GM19438 (cell line): ENCODE data around the gene SPDYE6.
"Not testable (repeated sequence)": the region's sequence is repeated elsewhere in the genome, so short reads cannot be mapped to it uniquely, and the experiment has no call there.

Experiments used
- ATAC-seq: cut with Tn5 transposase; IDR thresholded peaks from one replicate; pipeline ENCODE4 v1.9.1; 2021; ENCODE audit warnings: low read depth; ENCODE audit not compliant: unreplicated experiment

The SPDYE6 gene

GRCh38 chr7:102365390-102365789 lies 9.1 kb upstream of the SPDYE6 start:
- not testable (repeated sequence) for ATAC-seq

DNA sequence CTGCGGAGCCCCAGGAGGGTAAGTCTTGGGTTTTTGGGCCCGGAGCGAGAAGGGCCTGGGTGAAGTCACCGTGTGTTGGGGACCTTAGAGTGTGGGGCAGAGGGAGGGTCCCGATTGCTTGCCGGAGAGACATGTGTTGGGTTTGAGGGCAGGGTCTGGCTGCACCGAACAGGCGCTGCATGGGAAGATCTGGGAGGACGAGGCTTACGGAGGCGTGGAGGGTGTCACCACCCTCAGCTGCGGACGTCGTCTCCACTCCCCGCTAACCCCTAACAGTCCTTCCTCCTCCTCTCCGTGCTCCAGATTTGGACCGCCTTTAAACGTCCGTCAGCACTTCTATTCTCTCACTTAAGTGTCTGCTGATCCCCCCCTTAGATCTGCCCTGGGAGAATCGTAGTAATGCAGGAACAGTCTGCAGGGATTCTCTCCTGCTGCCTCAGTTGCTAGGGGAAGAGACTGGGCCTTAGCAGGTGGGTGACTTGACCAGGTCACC lies 8.2 kb upstream of the SPDYE6 start:
- ATAC-seq, result not testable (repeated sequence)

DNA sequence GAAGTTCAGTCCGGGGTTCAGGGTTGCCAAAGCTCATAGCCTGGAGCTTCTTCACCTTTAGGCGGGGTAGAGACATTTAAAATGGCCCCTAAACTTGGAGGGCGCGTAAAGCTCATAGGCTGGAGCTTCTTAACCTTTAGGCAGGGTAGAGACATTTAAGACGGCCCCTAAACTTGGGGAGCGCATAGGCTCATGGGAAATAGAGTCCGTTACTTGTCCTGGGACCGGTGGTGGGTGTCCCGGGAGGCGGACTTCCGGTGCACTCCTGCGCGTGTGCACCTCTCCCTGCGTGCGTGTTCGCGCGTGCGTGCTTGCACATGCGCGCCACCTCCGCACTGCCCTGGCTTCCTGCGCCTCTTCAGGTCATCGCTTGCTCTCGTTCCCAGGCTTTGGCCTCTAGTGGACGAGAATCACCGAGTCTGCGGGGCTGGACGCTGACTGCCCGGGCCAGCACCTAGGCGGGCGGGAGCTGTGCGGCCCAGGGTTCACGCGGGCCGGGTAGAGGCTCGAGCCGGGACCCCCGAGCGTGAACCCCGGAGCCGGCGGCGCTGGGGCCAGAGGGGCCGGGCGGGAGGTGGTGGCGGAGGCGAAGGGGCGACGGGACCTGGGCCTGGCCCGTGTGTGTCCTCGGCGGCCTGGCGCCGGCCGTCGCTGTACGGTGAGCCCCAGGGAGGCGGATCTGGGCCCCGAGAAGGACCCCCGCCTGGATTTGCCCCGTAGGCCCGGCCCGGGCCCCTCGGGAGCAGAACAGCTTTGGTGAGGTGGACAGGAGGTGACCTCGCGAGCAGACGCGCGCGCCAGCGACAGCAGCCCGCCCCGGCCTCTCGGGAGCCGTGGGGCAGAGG lies 7.5 kb upstream of the SPDYE6 start:
- ATAC-seq, result peak; percentile 100

DNA sequence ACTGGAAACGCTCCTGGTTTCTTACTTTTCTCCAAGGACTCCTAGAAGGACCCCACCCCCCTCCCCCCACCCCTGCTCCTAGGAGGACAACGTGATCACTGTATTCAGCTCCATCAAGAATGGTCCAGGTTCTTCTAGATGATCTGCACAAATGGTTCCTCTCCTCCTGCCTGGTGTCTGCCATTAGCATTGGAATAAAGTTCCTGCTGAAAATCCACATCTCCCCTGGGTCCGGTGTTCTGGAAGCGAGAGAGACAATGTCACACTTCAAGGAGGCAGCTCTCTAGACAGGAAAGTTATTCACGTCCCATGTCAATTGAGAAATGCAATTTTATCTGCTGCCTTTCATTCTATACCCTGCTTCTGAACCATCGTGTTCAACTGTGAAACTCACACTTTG lies 9.3 kb downstream of the SPDYE6 start:
- ATAC-seq, result not testable (repeated sequence)

DNA sequence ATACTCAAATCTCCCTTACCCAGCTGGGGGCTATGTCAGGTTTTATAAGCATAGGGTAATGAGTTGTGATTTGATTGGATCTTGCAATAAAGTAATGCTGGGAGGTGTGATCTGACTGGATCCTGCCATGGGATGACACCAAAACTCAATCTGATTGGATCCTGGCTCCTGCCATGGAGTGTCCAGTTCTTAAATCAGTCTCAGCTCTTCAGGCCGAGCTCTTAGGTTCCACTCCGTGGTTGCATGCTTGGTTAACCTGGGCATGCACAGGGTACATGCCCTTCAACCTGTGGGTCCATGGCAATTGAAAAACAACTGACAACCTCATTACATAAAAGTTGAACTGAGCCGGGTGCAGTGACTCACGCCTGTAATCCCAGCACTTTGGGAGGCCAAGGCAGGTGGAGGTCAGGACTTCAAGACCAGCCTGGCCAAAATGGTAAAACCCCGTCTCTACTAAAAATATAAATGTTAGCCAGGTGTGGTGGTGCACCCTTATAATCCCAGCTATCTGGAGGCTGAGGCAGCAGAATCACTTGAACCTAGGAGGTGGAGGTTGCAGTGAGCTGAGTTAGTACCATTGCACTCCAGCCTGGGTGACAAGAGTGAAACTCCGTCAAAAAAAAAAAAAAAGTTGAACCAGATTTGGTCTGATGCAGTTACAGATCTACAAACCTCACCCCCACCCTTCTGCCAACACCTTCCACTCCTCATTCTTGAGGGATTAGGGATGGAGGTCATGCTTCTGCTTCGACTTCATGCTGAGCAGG lies 15.5 kb downstream of the SPDYE6 start:
- not testable (repeated sequence) for ATAC-seq

DNA sequence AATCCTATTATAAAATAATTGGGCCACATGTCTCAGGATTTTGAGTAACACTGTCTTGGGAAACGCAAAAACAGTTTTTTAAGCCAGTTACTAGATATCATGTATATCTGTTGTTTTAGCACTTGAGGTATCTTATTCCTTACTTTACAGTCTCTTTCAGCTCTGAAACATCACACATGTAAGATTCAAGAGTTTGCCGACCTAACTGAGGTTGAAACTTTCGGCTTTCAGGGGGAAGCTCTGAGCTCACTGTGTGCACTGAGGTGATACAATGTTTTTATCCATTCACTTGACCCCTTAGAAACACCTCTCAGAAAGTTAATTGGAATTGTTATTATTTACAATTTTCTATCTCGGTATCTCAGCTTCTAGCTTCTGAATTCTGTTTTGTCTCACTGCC lies 18.8 kb downstream of the SPDYE6 start:
- not testable (repeated sequence) for ATAC-seq

GRCh38 chr7:102337002-102337401 lies 19.2 kb downstream of the SPDYE6 start:
- ATAC-seq, result not testable (repeated sequence)

DNA sequence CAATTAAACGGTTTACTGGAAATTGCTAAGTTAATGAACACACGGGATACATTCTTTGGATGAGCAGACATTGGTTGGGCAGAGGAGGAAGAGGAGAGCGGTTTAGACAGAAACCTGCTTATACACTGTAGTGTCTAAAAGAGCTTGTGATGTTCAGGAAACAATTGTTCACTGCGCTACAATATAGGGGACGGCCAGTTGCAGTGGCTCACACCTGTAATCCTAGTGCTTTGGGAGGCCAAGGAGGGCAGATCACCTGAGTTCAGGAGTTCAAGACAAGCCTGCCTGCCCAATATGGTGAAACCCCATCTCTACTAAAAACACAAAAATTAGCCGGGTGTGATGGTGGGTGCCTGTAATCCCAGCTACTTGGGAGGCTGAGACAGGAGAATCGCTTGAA lies 20.7 kb downstream of the SPDYE6 start:
- not testable (repeated sequence) for ATAC-seq

DNA sequence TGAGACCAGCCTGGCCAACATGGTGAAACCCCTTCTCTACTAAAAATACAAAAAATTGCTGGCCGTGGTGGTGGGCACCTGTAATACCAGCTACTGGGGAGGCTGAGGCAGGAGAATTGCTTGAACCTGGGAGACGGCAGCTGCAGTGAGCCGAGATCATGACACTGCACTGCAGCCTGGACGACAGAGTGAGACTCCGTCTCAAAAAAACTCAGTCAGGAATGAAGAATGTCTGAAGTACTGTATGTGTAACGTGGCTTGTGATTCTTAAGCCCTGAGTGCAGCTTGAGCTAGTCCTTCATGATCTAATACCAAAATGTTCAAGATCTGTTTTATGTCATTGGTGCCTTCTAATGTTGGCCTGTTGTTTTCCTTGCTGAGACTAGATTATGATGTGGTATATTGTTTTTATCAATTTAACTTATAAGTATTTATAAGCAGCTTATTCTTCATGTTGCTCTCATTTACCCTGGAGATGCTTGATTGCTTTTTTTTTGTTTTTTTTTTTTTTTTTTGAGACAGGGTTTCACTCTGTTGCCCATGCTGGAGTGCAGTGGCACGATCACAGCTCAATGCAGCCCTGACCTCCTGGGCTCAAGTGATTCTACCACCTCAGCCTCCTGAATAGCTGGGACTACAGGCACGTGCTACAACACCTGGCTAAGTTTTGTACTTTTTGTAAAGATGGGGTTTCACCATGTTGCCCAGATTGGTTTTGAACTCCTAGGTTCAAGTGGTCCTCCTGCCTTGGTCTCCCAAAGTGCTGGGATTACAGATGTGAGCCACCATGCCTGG lies 25.4 kb downstream of the SPDYE6 start:
- not testable (repeated sequence) for ATAC-seq

DNA sequence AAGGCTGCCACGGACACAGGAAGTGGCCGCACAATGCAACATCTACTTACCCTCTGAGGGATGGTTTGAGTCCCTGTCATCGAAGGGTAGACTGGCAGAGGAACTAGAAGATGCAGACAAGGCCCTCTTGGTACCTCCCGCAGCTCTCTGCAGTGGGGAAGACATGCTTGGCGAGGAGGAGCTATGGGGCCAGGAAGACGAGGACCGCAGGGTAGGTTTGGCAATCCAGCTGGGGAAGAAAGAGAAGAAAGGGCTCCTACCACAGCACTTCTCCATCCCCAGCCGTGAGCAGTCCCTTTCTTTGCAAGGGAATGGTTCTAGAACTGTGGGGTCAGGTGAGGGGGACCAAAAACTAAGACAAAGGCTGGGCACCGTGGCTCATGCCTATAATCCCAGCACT lies 26.9 kb downstream of the SPDYE6 start:
- ATAC-seq, result not testable (repeated sequence)

DNA sequence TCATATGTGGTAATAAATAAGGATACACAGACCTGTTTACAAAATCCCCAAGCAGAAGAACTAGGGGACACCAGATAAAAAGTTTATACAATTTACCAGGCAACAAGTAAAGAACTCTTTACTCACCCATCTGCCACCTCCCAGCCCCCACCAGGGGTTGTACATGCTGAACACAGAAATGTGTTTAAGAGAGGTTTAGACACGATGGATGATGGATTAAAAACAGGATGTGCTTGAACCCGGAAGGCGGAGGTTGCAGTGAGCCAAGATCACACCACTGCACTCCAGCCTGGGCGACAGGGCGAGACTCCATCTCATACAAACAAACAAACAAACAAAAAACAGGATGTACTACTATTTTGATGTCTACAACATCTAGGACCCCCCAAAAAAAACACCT lies 27.4 kb downstream of the SPDYE6 start:
- not testable (repeated sequence) for ATAC-seq

- ATAC-seq, result not testable (repeated sequence)
Measured at GRCh38 chr7:102327183-102327582, 29.1 kb downstream of the SPDYE6 start.

- ATAC-seq, result no peak
Measured at GRCh38 chr7:102326157-102326889, 29.9 kb downstream of the SPDYE6 start.

DNA sequence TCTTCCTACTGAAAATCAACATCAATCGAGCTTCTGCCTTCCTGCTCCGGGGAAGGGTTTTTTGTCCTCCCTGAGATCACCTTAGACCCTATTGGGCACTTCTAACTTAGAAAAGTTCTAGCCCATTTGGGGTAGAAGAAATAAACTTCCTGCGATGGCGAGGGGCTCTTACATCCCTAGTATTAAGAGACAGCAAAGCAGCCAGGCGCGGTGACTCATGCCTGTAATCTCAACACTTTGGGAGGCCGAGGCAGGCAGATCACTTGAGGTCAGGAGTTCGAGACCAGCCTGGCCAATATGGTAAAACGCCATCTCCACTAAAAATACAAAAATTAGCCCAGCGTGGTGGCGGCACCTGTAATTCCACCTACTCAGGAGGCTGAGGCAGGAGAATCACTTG lies 31.1 kb downstream of the SPDYE6 start:
- not testable (repeated sequence) for ATAC-seq

DNA sequence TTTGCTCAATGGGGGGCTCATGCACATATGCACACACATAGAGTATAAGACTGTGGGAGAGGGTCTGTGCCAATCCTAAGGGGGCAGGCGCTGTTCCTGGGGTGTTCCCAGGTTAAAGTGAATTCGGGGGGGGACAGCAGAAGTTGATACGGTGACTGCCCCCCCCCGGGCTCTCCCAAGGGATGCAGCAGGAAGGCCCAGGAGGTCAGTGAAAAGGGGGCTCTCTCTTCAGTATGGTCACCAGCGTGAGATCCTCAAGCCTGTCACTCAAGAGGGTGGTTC lies 32.4 kb downstream of the SPDYE6 start:
- no peak for ATAC-seq

- ATAC-seq, result no peak
Measured at GRCh38 chr7:102322202-102322715, 34.0 kb downstream of the SPDYE6 start.

DNA sequence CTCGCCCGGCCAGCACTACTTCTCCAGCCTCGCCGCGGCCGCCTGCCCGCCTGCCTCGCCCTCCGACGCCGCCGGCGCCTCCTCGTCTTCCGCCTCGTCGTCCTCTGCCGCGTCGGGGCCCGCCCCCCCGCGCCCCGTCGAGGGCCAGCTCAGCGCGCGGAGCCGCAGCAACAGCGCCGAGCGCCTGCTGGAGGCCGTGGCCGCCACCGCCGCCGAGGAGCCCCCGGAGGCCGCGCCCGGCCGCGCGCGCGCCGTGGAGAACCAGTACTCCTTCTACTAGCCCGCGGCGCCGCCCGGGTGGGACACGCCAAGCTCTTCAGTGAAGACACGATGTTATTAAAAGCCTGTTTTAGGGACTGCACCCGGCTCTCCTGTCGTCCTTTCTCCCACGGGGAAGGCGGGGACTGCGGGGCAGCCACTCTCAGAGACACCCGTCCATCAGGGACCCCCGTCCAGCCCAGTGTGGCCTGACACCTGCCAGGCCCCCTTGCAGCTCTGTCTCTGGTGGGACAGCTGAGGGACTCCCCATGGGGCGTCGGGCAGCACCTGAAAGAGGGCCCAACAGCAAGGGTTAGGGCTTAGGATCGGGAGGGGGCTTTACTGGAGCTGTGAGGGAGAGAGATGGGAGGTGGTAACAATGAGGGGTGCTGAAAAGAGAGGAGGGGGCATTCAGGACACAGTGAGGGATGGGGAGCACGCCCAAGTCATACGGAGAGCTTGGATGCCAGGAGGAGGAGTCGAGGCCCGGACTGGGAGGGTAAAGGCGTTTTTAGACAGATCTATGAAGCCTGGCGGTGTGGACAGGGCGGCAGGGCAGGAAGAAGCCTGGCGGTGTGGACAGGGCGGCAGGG lies 34.7 kb downstream of the SPDYE6 start:
- ATAC-seq, result no peak

- ATAC-seq, result no peak
Measured at GRCh38 chr7:102320601-102321350, 35.5 kb downstream of the SPDYE6 start.
